Body of pancreas (tissue), 4 donors: ENCODE measurements around the gene KRT78.

Source experiments
- CTCF ChIP-seq, 7 experiments: fragments of 450-650 bp in 4 of 7; fragments of 200-600 bp in 3 of 7; sonication (generic) in 3 of 7; IDR thresholded peaks; one replicate each; pipeline ENCODE4 v1.5.1; 2016 to 2019; ENCODE audit warnings: antibody characterized with exemption in 7 of 7
- POLR2A ChIP-seq, 3 donors: fragments of 450-650 bp; IDR thresholded peaks; one replicate each; pipeline ENCODE4 v1.6.1; 2016; ENCODE audit warnings: antibody characterized with exemption in 3 of 3, mild to moderate bottlenecking in 2 of 3

GRCh38 chr12:52878507-52879393 is 30.0 kb upstream of the KRT78 start:
- no peak for TF ChIP-seq CTCF (IDR thresholded peaks at IDR 0.05)
- no peak for TF ChIP-seq POLR2A (IDR thresholded peaks at IDR 0.05)
